Activated CD4-positive, alpha-beta memory T cell treated with anti-CD3 and anti-CD28 coated beads, Interleukin-2, amount 10 ng/mL, durations not matched to agents 7 days and 5 days (primary cell): Measurements from ENCODE around the gene KTN1. TPM values are rescaled to one million over a fixed set of nuclear protein-coding genes. Genes with fewer than 3 reads are reported as not detected.

Source experiments
- CTCF ChIA-PET: fragments of 350-600 bp; sonication (Branson Sonifier 250); formaldehyde crosslinking; loops from one replicate; lab custom pipeline; 2021; ENCODE audit warnings: antibody characterized with exemption, inconsistent platforms; lab: Charles Lee
- POLR2A ChIA-PET: fragments of 350-600 bp; sonication (Branson Sonifier 250); formaldehyde crosslinking; loops from one replicate; lab custom pipeline; 2021; ENCODE audit warnings: antibody characterized with exemption; lab: Charles Lee
- DNase-seq: peaks from one replicate; pipeline ENCODE4 v3.0.0-alpha.2; 2020
- H3K27ac Mint-ChIP-seq: one replicate; pipeline ENCODE4 v1.8.0; 2021; ENCODE audit warnings: mild to moderate bottlenecking, mixed read lengths
- H3K27me3 Mint-ChIP-seq: one replicate; pipeline ENCODE4 v1.8.0; 2021; ENCODE audit warnings: mixed read lengths
- H3K36me3 Mint-ChIP-seq: one replicate; pipeline ENCODE4 v1.8.0; 2021; ENCODE audit warnings: low read depth, mixed read lengths
- H3K4me1 Mint-ChIP-seq: one replicate; pipeline ENCODE4 v1.8.0; 2021; ENCODE audit warnings: mixed read lengths
- H3K4me3 Mint-ChIP-seq: one replicate; pipeline ENCODE4 v1.8.0; 2021; ENCODE audit warnings: mild to moderate bottlenecking, mixed read lengths
- H3K9me3 Mint-ChIP-seq: one replicate; pipeline ENCODE4 v1.8.0; 2021; ENCODE audit warnings: mixed read lengths
- total RNA-seq, 2 experiments: library from RNA; stranded (reverse); gene quantifications; one replicate each; pipeline ENCODE4 v1.2.3, GENCODE V29; 2021

KTN1 gene
- total RNA-seq, 2 experiments from 2014 or later, result 96.7 to 99.9 TPM

DNA sequence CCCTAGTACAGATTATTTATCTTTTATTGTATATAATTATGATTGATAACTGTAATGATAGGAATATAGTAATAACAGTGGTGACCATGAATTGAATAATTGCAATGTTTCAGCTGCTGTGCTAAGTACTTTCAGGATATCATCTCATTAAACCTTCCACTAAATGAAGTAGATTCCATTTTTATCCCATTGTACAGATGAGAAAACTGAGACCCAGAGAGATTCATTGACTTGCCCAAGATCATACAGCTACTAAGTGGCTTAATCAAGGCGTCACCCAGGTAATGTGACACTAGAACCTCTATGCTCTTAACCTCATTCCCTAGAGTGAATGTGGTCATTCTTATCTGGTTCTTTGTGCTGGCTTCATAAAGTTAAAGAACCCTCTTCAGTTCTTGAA is 124.6 kb downstream of the KTN1 start:
- no peak overlapping the region for H3K4me3 Mint-ChIP-seq

DNA sequence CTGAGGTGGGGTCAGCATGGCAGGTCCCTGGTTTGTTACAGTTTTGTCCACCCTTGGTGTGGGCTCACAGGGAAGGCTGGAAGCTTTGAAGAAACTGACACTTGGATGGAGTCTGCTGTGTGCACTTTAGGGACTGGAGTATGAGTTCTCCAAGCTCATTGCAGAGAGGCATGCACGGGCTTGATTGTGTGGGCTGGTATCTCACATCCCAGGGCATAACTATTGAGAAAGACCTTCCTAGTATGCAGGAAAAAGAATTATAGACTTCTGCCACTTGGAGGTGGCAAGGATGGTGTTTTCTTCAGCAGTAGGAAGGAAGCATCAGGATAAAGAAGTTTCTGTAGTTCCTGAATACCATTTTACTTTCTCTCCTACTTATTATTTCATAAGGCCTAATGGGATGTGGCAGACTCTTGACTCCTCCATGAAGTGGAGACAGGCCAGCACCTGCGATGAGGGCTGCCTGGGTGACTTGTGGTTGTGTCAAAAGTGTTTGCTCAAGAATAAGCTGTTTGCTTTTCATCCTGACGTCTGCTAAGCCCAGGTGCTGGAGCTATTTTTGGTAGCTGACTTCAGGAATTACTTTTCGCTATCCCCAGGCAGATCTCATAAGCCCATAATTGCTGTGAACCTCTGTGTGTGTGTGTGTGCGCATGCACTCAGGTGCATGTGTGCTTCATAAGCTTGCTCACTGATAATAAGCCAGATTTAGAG is 125.8 kb downstream of the KTN1 start:
- DNase-seq, result no peak
- H3K4me3 Mint-ChIP-seq, result no peak overlapping the region
- no peaks in the 10 kb centered on the region for H3K27me3 Mint-ChIP-seq
- no peaks in the 10 kb centered on the region for H3K9me3 Mint-ChIP-seq
- no peak overlapping the region for H3K27ac Mint-ChIP-seq
- H3K4me1 Mint-ChIP-seq, result no peaks in the 10 kb centered on the region
- ChIA-PET CTCF (interaction anchor here (0.9 to 1.7 kb wide), 3 partner anchors 634 to 769 kb away, joined by 3 to 6 read pairs (median 6); no protein-coding TSS in a partner anchor), POLR2A (no interaction called here)
- H3K36me3 Mint-ChIP-seq, result no peaks in the 10 kb centered on the region

More for the DNA sequence above, 124.6 kb downstream of the KTN1 start:
- Mint-ChIP-seq H3K4me1 (no peaks in the 10 kb centered on the region), H3K27ac (no peak overlapping the region), H3K27me3 (no peaks in the 10 kb centered on the region), H3K9me3 (no peaks in the 10 kb centered on the region), H3K36me3 (no peaks in the 10 kb centered on the region)
- DNase-seq, result no peak
- POLR2A ChIA-PET, result no interaction called here
- CTCF ChIA-PET, result no interaction called here

DNA sequence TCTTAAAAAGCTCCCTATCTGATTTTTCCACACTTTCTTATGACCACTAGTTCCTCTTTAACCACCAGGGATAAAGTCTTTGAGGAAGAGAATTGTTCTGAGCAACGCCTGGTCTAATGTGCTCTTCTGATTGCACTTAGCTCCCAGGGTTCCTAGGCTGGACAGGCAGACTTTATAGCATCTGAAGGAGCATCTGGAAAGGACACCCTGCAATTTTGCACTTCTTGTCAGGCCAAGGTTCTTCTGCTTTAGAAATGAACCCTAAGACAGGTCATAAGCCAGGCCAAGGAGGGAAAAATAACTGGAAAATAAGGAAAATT is 126.3 kb downstream of the KTN1 start:
- CTCF ChIA-PET, result interaction anchor here (0.9 to 1.7 kb wide), 3 partner anchors 634 to 768 kb away, joined by 3 to 6 read pairs (median 6); no protein-coding TSS in a partner anchor
- H3K27me3 Mint-ChIP-seq, result no peaks in the 10 kb centered on the region
- no peaks in the 10 kb centered on the region for H3K9me3 Mint-ChIP-seq
- DNase-seq, result no peak
- H3K36me3 Mint-ChIP-seq, result no peaks in the 10 kb centered on the region
- H3K27ac Mint-ChIP-seq, result no peak overlapping the region
- no peak overlapping the region for H3K4me3 Mint-ChIP-seq
- H3K4me1 Mint-ChIP-seq, result no peaks in the 10 kb centered on the region
- POLR2A ChIA-PET, result no interaction called here

DNA sequence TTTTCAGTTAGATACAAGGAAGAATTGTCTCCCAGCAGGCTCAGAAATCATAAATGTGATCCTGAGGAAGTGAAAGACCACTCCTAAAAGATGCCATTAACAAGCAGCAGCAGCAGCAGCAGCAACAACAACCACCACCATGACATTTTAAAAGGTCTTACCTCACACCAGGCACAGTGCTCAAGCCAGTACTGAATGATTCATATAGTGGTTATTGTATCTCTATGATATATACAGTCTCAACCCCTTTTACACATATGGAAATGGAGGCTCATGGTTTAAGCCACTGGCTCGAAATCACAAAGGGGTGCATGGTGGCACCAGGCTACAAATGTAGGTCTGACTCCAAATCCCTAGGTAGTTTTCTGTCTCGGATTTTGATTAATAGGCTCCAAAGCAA is 126.9 kb downstream of the KTN1 start:
- Mint-ChIP-seq H3K4me1 (no peaks in the 10 kb centered on the region), H3K4me3 (no peak overlapping the region), H3K27ac (no peak overlapping the region), H3K27me3 (no peaks in the 10 kb centered on the region), H3K9me3 (no peaks in the 10 kb centered on the region), H3K36me3 (no peaks in the 10 kb centered on the region)
- CTCF ChIA-PET, result interaction anchor here (0.9 to 2.1 kb wide), 6 partner anchors 633 to 769 kb away, joined by 3 to 9 read pairs (median 4); no protein-coding TSS in a partner anchor
- POLR2A ChIA-PET, result no interaction called here
- DNase-seq, result no peak

DNA sequence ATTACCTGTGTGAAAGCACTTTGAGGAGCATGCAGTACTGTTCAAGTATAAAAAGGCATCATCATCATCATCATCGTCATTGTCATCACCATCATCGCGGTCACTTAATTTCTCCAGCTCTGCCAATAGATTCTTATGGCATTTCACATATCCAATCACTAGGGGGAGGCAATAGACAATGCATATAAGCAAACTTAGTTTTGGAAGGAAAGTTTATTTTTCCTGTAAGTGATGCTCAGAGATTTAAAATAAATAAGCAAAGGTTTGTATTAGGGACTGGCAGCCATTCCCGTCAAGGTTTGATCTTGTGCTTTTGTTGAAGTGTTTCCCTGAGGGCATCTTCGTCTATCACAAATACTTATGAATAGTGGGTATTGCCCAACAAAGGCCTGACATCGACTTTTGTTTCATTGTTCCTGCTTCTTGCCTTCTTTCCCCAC is 127.4 kb downstream of the KTN1 start:
- no peak overlapping the region for H3K27ac Mint-ChIP-seq
- DNase-seq, result no peak
- no peaks in the 10 kb centered on the region for H3K36me3 Mint-ChIP-seq
- H3K4me1 Mint-ChIP-seq, result no peaks in the 10 kb centered on the region
- ChIA-PET CTCF (interaction anchor here (0.9 to 2.1 kb wide), 4 partner anchors 632 to 769 kb away, joined by 3 to 9 read pairs (median 4); no protein-coding TSS in a partner anchor), POLR2A (no interaction called here)
- no peaks in the 10 kb centered on the region for H3K9me3 Mint-ChIP-seq
- no peak overlapping the region for H3K4me3 Mint-ChIP-seq
- no peaks in the 10 kb centered on the region for H3K27me3 Mint-ChIP-seq

DNA sequence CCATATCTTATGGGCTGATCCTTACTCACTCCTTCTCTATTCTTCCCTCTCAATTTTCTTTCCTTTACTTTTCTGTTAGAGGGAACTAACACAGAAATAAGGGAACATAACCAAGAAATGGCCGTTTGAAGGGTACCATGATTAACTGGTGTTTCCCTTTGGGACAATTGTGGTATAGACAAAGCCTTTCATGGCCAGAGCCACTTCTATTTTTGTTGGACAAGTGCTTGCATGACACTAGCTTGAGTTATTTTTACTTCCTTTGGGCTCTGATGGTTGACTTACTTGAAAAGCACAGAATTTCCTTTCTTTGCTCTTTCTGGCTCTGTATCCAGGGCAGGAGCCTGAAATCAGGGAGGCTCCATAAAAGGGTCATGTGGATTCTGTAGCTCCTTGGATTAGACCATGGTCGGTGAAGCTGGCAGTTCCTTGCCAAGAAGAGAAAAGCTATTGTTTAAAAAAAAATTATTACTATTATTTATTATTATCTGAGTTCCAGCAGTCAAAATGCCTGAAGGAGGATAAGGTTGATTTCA is 130.6 kb downstream of the KTN1 start:
- no peaks in the 10 kb centered on the region for H3K9me3 Mint-ChIP-seq
- ChIA-PET POLR2A (no interaction called here), CTCF (no interaction called here)
- H3K27me3 Mint-ChIP-seq, result no peaks in the 10 kb centered on the region
- no peaks in the 10 kb centered on the region for H3K4me1 Mint-ChIP-seq
- no peaks in the 10 kb centered on the region for H3K36me3 Mint-ChIP-seq
- no peak overlapping the region for H3K27ac Mint-ChIP-seq
- no peak for DNase-seq
- H3K4me3 Mint-ChIP-seq, result no peak overlapping the region

DNA sequence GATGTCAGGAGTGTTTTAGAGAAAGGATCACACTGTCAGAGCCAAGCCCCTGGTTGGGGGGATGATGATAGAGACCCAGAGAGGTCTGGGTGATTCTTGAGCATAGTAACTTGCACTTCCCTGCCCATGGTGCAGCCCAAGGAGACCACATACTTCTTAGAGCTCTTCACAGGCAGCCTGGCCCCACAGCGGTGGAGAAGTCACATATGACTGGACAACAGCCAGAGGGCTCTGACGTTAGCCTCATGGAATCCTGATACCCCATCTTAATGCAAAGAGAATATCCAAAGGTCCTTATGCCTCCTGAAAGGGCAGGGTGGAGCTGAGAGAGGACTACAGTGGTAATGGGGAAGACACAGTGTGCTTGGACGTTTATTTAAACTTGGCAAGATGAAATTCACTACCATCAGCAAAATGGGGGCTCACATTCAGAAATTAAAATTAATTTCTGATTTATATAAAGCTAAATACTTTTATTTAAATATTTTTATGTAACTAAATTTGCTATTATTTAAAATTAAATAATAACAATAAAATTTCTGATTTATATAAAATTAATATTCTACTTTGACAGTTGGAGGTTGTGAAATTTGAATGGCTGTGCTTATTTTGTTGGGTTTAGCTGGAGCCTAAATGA is 131.3 kb downstream of the KTN1 start:
- Mint-ChIP-seq H3K27me3 (no peaks in the 10 kb centered on the region), H3K4me1 (no peaks in the 10 kb centered on the region), H3K4me3 (no peak overlapping the region), H3K36me3 (no peaks in the 10 kb centered on the region), H3K9me3 (no peaks in the 10 kb centered on the region), H3K27ac (no peak overlapping the region)
- DNase-seq, result no peak
- ChIA-PET CTCF (no interaction called here), POLR2A (no interaction called here)

DNA sequence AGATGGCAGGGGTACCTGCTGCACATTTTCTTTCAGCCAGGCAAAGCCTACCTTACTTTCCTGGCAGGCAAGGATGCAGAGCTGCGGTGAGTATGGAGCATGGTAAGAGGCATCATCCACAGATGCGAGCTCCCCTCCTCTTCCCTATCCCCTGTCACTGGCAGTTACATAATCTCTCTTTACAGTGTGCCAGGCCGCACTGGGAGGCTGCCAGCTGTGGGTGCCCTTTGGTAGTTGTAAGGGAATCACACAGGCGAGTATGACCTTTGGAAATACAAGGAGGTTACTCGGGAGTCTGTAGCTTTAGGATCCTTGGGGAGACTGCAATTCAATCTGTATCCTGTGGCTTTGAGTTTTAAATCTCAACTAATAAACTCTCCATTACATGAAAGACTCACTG is 132.5 kb downstream of the KTN1 start:
- Mint-ChIP-seq H3K9me3 (no peaks in the 10 kb centered on the region), H3K27ac (no peak overlapping the region), H3K4me3 (no peak overlapping the region), H3K4me1 (no peaks in the 10 kb centered on the region), H3K36me3 (no peaks in the 10 kb centered on the region), H3K27me3 (no peaks in the 10 kb centered on the region)
- ChIA-PET POLR2A (no interaction called here), CTCF (interaction anchor here (1.3 kb wide), 1 partner anchor 711 kb away, joined by 3 read pairs; no protein-coding TSS in a partner anchor)
- DNase-seq, result no peak

DNA sequence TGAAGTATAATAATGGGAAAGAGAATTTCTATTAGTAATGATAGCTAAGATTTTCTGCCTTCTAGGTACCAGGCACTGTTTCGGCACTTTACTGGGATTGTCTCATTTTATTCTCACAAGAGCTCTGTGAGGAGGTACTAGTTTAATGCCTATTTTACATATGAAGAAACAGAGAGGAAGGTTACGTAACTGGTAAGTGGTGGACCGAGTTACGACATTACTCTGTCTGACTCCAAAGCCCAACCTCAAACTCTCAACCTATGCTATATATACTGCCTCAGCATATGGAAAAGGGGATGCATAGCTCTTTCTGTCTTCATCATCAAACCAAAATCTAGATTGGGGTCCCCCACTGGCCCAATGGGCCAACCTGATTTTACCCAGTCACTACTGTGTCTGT is 133.5 kb downstream of the KTN1 start:
- CTCF ChIA-PET, result interaction anchor here (1.3 kb wide), 1 partner anchor 710 kb away, joined by 3 read pairs; no protein-coding TSS in a partner anchor
- no peak for DNase-seq
- no peak overlapping the region for H3K27ac Mint-ChIP-seq
- H3K9me3 Mint-ChIP-seq, result no peaks in the 10 kb centered on the region
- no peaks in the 10 kb centered on the region for H3K4me1 Mint-ChIP-seq
- no peak overlapping the region for H3K4me3 Mint-ChIP-seq
- POLR2A ChIA-PET, result no interaction called here
- H3K36me3 Mint-ChIP-seq, result no peaks in the 10 kb centered on the region
- no peaks in the 10 kb centered on the region for H3K27me3 Mint-ChIP-seq

DNA sequence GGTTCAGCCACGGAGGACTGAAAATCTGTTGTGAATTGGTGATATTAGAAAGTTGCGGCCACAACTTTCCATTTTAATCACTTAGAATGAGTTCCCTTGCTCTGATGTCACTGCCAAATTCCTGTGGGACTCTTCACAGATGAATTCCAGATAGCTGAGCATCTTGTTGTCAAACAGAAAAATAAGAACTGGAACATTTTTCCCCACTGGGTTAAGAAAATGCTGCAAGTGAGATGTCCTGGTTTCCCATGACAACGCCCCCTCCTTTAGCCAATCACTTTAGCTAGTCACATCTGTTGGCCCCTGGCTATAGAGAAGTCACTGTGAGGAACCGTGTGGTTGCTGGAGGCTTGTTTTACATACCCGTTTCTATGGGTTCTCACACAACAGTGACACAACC is 135.9 kb downstream of the KTN1 start:
- ChIA-PET POLR2A (no interaction called here), CTCF (interaction anchor here (1.8 kb wide), 1 partner anchor 16 kb away, joined by 6 read pairs; no protein-coding TSS in a partner anchor)
- Mint-ChIP-seq H3K36me3 (no peaks in the 10 kb centered on the region), H3K4me3 (no peak overlapping the region), H3K27ac (no peak overlapping the region), H3K27me3 (no peaks in the 10 kb centered on the region), H3K9me3 (no peaks in the 10 kb centered on the region), H3K4me1 (no peaks in the 10 kb centered on the region)
- DNase-seq, result no peak

DNA sequence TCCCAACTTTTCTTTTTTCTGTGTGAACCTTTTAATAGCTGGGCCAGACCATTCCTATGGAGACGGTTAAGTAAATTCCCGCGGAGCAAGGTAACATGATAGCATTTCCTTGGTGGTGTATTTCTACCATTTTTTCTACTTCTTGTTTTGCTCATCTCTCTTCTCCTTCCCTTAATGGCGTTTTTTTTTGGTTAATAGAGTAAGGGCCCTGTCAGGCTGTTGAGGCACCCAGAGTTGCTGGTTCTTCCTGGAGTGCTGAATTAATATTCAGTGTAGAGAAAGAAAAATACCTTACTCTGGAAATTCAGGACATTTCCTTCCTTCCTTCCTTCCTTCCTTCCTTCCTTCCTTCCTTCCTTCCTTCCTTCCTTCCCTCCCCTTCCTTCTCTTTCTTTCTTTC is 137.6 kb downstream of the KTN1 start:
- CTCF ChIA-PET, result no interaction called here
- no peak overlapping the region for H3K27ac Mint-ChIP-seq

DNA sequence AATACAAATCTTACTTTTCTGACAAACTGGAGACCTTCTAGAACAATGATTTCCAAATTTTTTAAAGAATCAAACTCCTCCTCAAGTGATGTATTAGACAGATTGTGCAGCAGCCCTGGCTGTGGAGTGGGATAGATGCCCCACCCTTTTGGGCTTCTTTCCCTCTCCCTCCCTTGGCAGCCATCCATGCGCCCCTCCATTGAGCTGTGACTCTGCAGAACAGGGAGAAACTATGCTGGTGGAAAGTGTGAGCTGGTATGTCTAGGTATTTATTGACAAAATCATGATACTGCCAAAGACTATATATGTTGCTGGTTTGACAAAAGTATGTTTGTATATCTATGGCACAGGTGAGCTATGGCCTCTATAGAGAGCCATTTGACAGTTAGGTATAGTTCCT is 138.5 kb downstream of the KTN1 start:
- no peak for DNase-seq
- CTCF ChIA-PET, result no interaction called here
- Mint-ChIP-seq H3K4me3 (no peak overlapping the region), H3K27ac (no peak overlapping the region), H3K27me3 (no peaks in the 10 kb centered on the region), H3K36me3 (no peaks in the 10 kb centered on the region), H3K4me1 (no peaks in the 10 kb centered on the region), H3K9me3 (no peaks in the 10 kb centered on the region)
- POLR2A ChIA-PET, result no interaction called here

More for the DNA sequence above, 137.6 kb downstream of the KTN1 start:
- Mint-ChIP-seq H3K4me1 (no peaks in the 10 kb centered on the region), H3K4me3 (no peak overlapping the region), H3K36me3 (no peaks in the 10 kb centered on the region), H3K27me3 (no peaks in the 10 kb centered on the region), H3K9me3 (no peaks in the 10 kb centered on the region)
- no peak for DNase-seq
- POLR2A ChIA-PET, result no interaction called here

DNA sequence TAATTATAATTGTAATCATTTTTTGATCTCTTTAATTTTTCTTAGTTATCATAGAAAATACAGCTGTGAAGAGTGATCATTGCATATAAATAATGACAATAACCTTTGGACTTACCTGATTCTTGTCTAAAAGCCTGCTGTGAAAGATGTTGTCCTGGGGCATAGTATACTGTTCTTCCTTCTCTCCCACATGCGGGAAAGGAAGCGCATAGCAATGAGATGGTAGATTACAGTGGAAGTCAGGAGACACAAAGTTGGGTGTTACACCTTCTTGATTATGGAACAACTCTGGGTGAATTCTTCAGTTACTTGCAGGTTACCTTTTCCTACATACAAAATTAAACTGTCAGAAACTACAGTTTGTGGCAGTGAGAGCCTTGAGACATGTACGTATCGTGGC is 140.8 kb downstream of the KTN1 start:
- Mint-ChIP-seq H3K4me3 (no peak overlapping the region), H3K4me1 (no peaks in the 10 kb centered on the region), H3K9me3 (no peaks in the 10 kb centered on the region), H3K36me3 (no peaks in the 10 kb centered on the region), H3K27me3 (no peaks in the 10 kb centered on the region), H3K27ac (no peak overlapping the region)
- CTCF ChIA-PET, result no interaction called here
- POLR2A ChIA-PET, result no interaction called here
- no peak for DNase-seq
